Measurements from ENCODE around the gene GPATCH1. TPM values are rescaled to one million over a fixed set of nuclear protein-coding genes. Genes with fewer than 3 reads are reported as not detected.

The GPATCH1 gene
- total RNA-seq, 1 donor from 2014 or later = 15.6 TPM

DNA sequence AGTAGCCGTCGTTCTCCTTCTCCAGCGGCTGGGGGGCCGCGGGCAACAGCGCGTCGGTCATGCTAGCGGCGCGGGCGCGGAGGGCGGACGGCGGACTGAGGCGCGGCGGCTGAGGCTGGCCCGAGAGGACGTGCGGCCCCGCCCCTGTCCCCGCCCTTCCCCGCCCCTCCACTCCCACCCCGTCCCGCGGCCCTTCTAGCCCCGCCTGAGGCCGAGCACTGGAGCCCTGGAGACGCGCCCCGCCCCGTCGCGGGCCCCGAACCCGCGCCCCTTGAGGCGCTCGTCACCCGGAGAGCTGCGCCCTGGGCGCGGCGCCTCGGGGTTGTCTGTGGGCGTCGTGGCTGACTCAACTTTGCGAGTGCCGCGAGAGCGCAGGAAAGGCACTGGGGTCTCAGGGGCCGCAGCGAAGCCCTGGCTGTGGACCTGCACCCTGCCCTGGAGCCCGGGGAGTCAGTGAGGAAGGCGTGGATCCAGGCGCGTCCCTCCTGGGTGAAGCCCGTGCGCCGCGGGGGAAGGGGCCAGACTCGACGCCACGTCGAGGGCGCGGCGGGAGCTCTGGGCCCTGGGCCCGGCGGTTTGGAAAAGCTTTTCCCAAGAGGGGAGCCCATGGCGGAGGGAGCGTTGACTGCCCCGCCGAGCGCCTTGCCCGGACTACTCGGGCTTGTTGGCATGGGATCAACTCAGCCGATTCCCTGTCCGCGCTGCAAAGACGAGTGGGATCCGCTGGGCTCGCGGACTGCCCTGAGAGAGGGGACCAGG lies 16.0 kb upstream of the GPATCH1 start, which contains the start of gene RHPN2:
RHPN2 (minus strand) TSS at position 97 of the 759 bp plus-strand sequence; CDS start at position 61, 36 bp downstream.
- peaks cover 7% of the 10 kb centered on the region for H3K27me3 Mint-ChIP-seq
- peaks cover 11% of the 10 kb centered on the region for H3K4me1 Mint-ChIP-seq (ENCODE audit: low read depth)
- H3K27ac Mint-ChIP-seq = peak within 1 kb of the TSS; percentile 93
- H3K9me3 Mint-ChIP-seq (ENCODE audit: low read depth) = no peaks in the 10 kb centered on the region
- TF ChIP-seq, protein P1, sequence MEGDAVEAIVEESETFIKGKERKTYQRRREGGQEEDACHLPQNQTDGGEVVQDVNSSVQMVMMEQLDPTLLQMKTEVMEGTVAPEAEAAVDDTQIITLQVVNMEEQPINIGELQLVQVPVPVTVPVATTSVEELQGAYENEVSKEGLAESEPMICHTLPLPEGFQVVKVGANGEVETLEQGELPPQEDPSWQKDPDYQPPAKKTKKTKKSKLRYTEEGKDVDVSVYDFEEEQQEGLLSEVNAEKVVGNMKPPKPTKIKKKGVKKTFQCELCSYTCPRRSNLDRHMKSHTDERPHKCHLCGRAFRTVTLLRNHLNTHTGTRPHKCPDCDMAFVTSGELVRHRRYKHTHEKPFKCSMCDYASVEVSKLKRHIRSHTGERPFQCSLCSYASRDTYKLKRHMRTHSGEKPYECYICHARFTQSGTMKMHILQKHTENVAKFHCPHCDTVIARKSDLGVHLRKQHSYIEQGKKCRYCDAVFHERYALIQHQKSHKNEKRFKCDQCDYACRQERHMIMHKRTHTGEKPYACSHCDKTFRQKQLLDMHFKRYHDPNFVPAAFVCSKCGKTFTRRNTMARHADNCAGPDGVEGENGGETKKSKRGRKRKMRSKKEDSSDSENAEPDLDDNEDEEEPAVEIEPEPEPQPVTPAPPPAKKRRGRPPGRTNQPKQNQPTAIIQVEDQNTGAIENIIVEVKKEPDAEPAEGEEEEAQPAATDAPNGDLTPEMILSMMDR (IDR thresholded peaks at IDR 0.05; ENCODE audit: unreplicated experiment) = no peak
- peaks cover 1% of the 10 kb centered on the region for H3K36me3 Mint-ChIP-seq (ENCODE audit: insufficient read depth)
- peak; percentile 58 for DNase-seq (ENCODE audit: low spot score, unreplicated experiment)
- peak within 1 kb of the TSS; percentile 92 for H3K4me3 Mint-ChIP-seq (ENCODE audit: low read depth)

DNA sequence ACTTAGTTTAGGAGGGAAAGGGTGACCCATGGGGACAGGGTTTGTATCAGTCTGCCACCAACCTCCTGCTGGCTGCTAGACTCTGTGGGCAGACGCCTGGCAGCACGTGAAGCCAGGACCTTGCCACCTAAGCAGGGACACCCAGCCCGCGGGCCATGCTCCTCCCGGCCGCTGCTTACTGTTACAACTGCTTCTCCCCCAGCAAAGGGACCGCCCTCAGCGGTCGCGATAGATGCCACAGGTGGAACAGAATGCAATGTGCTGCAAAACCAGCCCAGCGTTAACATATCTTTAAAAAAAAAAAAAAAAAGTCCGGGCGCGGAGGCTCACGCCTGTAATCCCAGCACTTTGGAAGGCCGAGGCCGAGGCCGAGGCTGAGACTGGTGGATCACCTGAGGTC lies 14.4 kb upstream of the GPATCH1 start:
- H3K4me3 Mint-ChIP-seq (ENCODE audit: low read depth) = peak overlapping the region; percentile 45
- TF ChIP-seq, protein P1 (IDR thresholded peaks at IDR 0.05; ENCODE audit: unreplicated experiment) = no peak
- H3K36me3 Mint-ChIP-seq (ENCODE audit: insufficient read depth) = no peaks in the 10 kb centered on the region
- peaks cover 7% of the 10 kb centered on the region for H3K27me3 Mint-ChIP-seq
- no peak for DNase-seq (ENCODE audit: low spot score, unreplicated experiment)
- H3K9me3 Mint-ChIP-seq (ENCODE audit: low read depth) = no peaks in the 10 kb centered on the region
- peak overlapping the region; percentile 0 for H3K27ac Mint-ChIP-seq
- peaks cover 4% of the 10 kb centered on the region for H3K4me1 Mint-ChIP-seq (ENCODE audit: low read depth)

DNA sequence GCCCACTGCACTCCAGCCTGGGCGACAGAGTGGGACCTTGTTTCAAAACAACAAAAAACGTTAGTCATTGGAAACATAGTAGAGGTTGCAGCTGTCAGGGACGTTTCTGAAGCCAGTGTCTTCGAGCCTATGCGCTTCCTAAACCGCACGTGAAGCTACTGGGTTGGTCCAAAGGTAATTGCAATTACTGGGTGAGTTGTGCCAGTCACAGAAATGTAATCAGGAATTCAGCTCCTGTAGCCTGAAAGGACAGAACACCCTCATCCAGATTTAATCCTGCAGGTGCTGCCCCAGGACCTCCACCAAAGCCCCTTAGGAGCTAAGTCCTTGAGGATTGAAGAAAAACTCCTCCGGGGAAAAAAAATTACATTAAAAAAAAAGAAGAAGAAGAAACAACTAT lies 13.9 kb upstream of the GPATCH1 start:
- TF ChIP-seq, protein P1 (IDR thresholded peaks at IDR 0.05; ENCODE audit: unreplicated experiment) = no peak
- Mint-ChIP-seq H3K4me1 (ENCODE audit: low read depth) (peaks cover 4% of the 10 kb centered on the region), H3K36me3 (ENCODE audit: insufficient read depth) (no peaks in the 10 kb centered on the region), H3K27ac (no peak overlapping the region), H3K27me3 (peaks cover 7% of the 10 kb centered on the region), H3K9me3 (ENCODE audit: low read depth) (no peaks in the 10 kb centered on the region), H3K4me3 (ENCODE audit: low read depth) (no peak overlapping the region)
- no peak for DNase-seq (ENCODE audit: low spot score, unreplicated experiment)

DNA sequence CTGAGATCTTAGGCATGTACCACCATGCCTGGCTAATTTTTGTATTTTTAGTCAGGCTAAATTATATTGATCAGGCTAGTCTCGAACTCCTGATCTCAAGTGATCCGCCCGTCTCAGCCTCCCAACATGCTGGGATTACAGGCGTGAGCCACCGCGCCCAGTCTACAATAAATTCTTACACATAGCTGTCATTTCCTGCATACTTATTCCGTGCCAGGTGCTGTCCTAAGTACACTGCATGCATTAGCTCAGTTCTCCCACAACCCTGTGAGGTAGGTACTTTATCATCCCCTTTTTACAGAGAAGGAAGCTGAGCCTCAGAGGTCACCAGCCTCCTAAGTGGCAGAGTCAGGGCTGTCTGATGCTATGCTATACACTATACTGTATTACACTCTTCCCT lies 9.1 kb upstream of the GPATCH1 start:
- H3K27ac Mint-ChIP-seq = no peak overlapping the region
- H3K9me3 Mint-ChIP-seq (ENCODE audit: low read depth) = no peaks in the 10 kb centered on the region
- no peaks in the 10 kb centered on the region for H3K36me3 Mint-ChIP-seq (ENCODE audit: insufficient read depth)
- TF ChIP-seq, protein P1 (IDR thresholded peaks at IDR 0.05; ENCODE audit: unreplicated experiment) = no peak
- no peak overlapping the region for H3K4me3 Mint-ChIP-seq (ENCODE audit: low read depth)
- H3K4me1 Mint-ChIP-seq (ENCODE audit: low read depth) = no peaks in the 10 kb centered on the region
- no peak for DNase-seq (ENCODE audit: low spot score, unreplicated experiment)
- peaks cover 3% of the 10 kb centered on the region for H3K27me3 Mint-ChIP-seq

DNA sequence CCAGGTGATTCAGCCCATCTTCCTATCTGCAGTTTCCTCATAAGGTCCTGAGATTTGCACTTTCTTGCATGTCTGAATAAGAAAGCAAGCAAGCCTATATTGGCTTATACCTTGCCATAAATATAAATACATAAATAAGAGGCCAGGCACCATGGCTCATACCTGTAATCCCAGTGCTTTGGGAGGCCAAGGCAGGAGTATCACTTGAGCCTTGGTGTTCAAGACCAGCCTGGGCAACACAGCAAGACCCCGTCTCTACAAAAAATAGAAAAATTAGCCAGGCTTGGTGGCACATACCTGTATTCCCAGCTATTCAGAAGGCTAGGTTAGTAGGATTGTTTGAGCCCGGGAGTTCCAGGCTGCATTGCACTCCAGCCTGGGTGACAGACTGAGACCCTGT lies 5.5 kb upstream of the GPATCH1 start:
- Mint-ChIP-seq H3K4me3 (ENCODE audit: low read depth) (no peak overlapping the region), H3K36me3 (ENCODE audit: insufficient read depth) (no peaks in the 10 kb centered on the region), H3K9me3 (ENCODE audit: low read depth) (no peaks in the 10 kb centered on the region), H3K27ac (no peak overlapping the region), H3K4me1 (ENCODE audit: low read depth) (peaks cover 4% of the 10 kb centered on the region), H3K27me3 (no peaks in the 10 kb centered on the region)
- DNase-seq (ENCODE audit: low spot score, unreplicated experiment) = no peak
- TF ChIP-seq, protein P1 (IDR thresholded peaks at IDR 0.05; ENCODE audit: unreplicated experiment) = no peak

All from progenitor cell of endocrine pancreas (in vitro differentiated cells).